Glutamatergic neuron (in vitro differentiated cells): ENCODE results near the gene CFLAR. TPM values are rescaled to one million over a fixed set of nuclear protein-coding genes. Genes with fewer than 3 reads are reported as not detected.

Experiments
- DNase-seq: peaks from one replicate; pipeline ENCODE4 v3.0.0; 2022
- H3K27ac Mint-ChIP-seq: one replicate; pipeline ENCODE4 v1.8.0; 2020; ENCODE audit warnings: mild to moderate bottlenecking, mixed read lengths, inconsistent platforms; ENCODE audit not compliant: unreplicated experiment
- H3K27me3 Mint-ChIP-seq: one replicate; pipeline ENCODE4 v1.8.0; 2020; ENCODE audit warnings: mild to moderate bottlenecking, moderate library complexity, mixed read lengths, inconsistent platforms; ENCODE audit not compliant: unreplicated experiment
- H3K36me3 Mint-ChIP-seq: one replicate; pipeline ENCODE4 v1.8.0; 2020; ENCODE audit warnings: mild to moderate bottlenecking, mixed read lengths, inconsistent platforms; ENCODE audit not compliant: unreplicated experiment
- H3K4me1 Mint-ChIP-seq: one replicate; pipeline ENCODE4 v1.8.0; 2020; ENCODE audit warnings: mild to moderate bottlenecking, low read depth, mixed read lengths, inconsistent platforms; ENCODE audit not compliant: unreplicated experiment
- H3K4me3 Mint-ChIP-seq: one replicate; pipeline ENCODE4 v1.8.0; 2020; ENCODE audit warnings: mild to moderate bottlenecking, mixed read lengths, inconsistent platforms; ENCODE audit not compliant: unreplicated experiment
- H3K9me3 Mint-ChIP-seq: one replicate; pipeline ENCODE4 v1.8.0; 2020; ENCODE audit warnings: mild to moderate bottlenecking, moderate library complexity, mixed read lengths, inconsistent platforms; ENCODE audit not compliant: unreplicated experiment
- total RNA-seq: library from RNA; stranded (reverse); fragmentation: NEBNext Ultra II Directional; extraction: Animal tissue kit (Norgen Biotek cat#: 25700); gene quantifications from one replicate; pipeline ENCODE4 v1.2.1, GENCODE V29; 2021; ENCODE audit not compliant: unreplicated experiment
- TF ChIP-seq, protein P1 (sequence below): fragments of 200-600 bp; sonication (generic); IDR thresholded peaks from one replicate; pipeline ENCODE4 v1.5.0; 2021; ENCODE audit not compliant: partially characterized antibody, unreplicated experiment

The CFLAR gene
- total RNA-seq, 1 donor from 2014 or later = 88.0 TPM

DNA sequence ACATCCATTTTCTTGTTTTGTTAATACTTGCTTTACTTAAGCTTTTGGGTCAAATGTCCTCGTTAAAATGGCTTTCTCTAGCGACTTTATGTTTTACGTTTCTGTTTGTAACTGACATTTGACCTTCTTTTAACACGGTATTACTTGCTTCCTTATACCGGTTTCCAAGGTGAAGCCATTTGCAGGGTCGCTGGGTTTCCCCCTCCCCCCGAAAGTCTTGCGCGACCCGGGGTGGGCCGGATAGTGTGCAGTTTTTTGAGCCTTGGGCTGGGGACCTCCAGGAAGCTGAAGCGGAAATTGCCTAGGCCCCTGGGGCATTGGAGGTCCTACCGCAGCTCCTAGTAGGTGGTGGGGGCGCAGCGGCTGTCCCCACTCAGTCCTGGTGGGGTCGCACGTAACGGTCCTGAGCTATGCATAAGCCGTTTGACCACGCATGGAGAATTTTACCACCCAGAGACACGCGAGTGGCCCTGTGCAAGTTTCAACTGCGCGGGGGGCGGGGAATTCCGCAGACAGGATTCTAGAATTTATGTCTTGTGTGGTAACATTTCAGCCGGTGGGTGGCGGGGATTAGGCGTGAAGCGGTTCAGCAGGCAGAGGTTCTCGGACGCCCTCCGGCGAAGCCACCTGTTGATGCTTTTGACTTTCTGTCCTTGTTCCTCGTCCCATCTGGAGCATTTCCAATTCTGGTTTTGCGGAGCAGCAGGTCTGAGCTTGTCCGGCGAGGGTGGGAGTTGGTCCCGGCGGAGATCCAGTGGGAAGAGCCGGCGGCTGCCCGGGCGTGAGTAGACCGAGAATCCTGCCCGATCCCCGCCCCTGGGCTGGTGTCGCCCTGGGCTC lies 2.4 kb downstream of the CFLAR start:
- TF ChIP-seq, protein P1, sequence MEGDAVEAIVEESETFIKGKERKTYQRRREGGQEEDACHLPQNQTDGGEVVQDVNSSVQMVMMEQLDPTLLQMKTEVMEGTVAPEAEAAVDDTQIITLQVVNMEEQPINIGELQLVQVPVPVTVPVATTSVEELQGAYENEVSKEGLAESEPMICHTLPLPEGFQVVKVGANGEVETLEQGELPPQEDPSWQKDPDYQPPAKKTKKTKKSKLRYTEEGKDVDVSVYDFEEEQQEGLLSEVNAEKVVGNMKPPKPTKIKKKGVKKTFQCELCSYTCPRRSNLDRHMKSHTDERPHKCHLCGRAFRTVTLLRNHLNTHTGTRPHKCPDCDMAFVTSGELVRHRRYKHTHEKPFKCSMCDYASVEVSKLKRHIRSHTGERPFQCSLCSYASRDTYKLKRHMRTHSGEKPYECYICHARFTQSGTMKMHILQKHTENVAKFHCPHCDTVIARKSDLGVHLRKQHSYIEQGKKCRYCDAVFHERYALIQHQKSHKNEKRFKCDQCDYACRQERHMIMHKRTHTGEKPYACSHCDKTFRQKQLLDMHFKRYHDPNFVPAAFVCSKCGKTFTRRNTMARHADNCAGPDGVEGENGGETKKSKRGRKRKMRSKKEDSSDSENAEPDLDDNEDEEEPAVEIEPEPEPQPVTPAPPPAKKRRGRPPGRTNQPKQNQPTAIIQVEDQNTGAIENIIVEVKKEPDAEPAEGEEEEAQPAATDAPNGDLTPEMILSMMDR = peak; percentile 35
- Mint-ChIP-seq H3K4me1 (peaks cover 39% of the 10 kb centered on the region), H3K9me3 (peaks cover 9% of the 10 kb centered on the region), H3K27me3 (peaks cover 3% of the 10 kb centered on the region), H3K27ac (peak overlapping the region; percentile 84), H3K36me3 (no peaks in the 10 kb centered on the region), H3K4me3 (peak overlapping the region; percentile 86)
- DNase-seq = peak; percentile 83

DNA sequence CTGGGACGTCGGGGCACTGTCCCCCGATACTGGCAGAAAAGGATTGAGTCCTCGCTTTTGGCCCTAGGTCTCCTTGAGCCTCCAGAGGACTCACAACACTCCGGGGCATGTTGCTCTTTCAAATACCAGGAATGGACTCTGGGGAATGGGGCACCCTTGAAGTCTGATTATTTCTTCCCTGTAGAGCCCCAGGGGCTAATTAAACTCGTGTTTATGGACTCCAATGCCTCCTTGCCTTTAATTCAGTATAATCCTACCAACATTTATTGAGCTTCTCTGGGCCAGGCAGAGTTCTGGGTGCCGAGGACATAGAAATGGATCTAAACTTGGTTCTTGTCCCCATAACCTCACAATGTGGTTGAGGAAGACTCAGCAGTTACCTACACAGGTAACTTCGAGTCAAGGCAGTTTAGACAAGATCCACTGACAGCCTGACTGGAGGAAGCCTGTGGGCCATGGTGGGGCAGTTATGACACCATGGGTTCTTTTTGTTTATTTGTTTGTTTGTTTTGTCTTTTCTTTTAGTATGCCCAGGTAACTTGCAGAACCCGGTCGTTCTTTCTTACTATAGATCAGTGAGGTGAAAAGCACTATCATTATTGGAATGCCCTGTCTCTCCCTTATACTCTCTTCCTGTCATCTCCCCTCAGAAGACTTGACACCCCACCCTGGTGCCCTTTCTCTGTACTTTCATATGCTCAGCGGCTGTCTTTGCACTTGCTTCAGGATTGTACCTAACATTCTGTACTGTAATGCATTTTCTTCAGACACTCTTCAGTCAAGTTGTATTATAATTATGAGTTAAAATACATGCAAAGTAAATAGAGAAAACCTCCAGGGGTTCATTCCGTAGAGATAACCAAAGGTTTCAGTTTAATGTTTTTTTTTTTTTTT lies 3.2 kb downstream of the CFLAR start:
- Mint-ChIP-seq H3K4me1 (peaks cover 39% of the 10 kb centered on the region), H3K9me3 (peaks cover 9% of the 10 kb centered on the region), H3K27me3 (peaks cover 3% of the 10 kb centered on the region), H3K27ac (peak overlapping the region; percentile 20), H3K36me3 (no peaks in the 10 kb centered on the region), H3K4me3 (peak overlapping the region; percentile 86)
- no peak for DNase-seq
- TF ChIP-seq, protein P1 = no peak

DNA sequence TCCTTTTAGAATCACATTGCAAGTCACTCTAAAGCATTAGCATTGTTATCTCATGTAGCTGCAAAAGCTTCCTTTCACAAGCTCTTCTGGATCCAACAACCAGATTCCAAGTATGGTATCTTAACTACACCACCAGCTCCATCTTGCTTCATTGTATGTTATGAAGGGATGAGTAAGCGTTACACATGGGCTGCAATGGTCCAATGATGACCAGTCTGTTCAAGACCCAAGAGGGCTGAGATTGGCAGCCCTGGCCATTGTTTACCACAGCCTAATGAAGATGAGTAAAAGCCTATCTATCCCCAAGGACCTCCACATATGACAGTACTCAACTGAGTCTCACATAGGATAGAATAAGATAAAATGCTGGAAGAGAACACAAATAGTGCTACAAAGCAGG lies 6.3 kb downstream of the CFLAR start:
- H3K36me3 Mint-ChIP-seq = no peaks in the 10 kb centered on the region
- peak overlapping the region; percentile 57 for H3K27ac Mint-ChIP-seq
- peaks cover 45% of the 10 kb centered on the region for H3K4me1 Mint-ChIP-seq
- peak overlapping the region; percentile 56 for H3K4me3 Mint-ChIP-seq
- TF ChIP-seq, protein P1 = no peak
- DNase-seq = peak; percentile 39
- peaks cover 4% of the 10 kb centered on the region for H3K9me3 Mint-ChIP-seq
- peaks cover 2% of the 10 kb centered on the region for H3K27me3 Mint-ChIP-seq

DNA sequence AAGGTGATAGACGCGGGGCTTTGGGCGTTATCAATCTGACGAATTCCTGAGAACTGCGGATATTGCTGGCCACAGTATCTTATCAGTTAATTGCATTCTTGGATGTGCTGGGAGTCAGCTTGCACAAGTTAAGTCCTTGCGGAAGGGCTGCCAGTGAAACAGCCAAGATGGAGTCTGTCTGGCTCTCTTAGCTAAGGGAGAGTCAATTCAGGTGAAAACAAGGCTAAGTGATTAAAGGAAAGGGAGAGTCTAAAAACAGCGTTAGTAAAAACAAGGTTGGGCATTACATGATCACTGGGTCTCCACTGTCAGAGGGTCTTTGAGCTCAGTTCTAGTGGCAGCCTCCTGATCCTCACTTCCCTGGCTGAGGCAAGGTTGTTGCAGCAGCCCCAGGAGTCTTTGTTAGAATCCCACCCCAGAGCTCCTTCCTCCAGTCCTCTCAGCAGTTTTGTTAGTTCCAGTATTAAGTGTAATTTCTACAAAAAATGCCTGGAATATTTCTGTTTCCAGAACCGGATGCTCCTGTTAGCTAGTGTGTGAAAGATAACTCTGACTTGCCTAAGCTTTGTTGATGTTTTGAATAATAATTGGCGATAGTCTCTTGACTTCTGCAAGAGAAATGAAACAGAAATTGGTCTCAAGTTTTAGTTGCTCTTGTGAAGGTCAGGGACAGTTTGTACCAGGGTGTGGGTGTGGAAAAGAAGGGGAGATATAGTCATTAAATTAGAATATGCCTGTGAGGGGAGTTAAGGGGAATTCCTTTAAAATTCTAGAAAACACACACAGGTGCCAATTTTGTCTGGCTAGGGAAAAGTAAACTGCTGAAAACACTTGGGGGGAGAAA lies 10.6 kb downstream of the CFLAR start:
- Mint-ChIP-seq H3K36me3 (no peaks in the 10 kb centered on the region), H3K9me3 (peaks cover 2% of the 10 kb centered on the region), H3K4me1 (peaks cover 38% of the 10 kb centered on the region), H3K4me3 (no peak overlapping the region), H3K27me3 (no peaks in the 10 kb centered on the region), H3K27ac (no peak overlapping the region)
- TF ChIP-seq, protein P1 = no peak
- DNase-seq = no peak
